Germinal center (tissue), 1 donor: ENCODE results near the gene TIAM2.
"Not testable (repeated sequence)": the region's sequence is repeated elsewhere in the genome, so short reads cannot be mapped to it uniquely, and the experiment has no call there.

ENCODE experiments used
- DNase-seq: peaks from one replicate; pipeline ENCODE4 v3.0.0; 2012; ENCODE audit warnings: mixed read lengths, low spot score

The TIAM2 gene

DNA sequence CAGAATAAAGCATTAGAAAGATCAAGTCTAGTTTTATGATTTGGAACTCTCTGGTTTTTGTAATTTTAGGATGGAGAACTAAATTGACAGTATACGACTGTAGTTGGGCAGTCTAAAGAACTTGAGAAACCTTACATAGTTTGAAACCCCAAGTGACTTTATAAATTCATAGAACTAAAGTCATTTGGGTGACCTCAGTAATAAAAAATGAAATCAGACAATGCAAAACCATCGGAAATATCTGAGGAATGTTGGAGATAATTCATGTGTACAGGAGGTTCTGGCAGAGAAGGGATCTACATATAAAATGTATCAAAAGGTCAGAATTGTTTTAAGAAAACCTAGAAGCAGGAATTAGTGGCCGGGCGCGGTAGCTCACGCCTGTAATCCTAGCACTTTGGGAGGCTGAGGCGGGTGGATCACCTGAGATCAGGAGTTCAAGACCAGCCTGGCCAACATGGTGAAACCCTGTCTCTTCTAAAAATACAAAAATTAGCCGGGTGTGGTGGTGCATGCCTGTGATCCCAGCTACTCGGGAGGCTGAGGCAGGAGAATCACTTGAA, 108.0 kb downstream of the TIAM2 start:
- DNase-seq: not testable (repeated sequence)

DNA sequence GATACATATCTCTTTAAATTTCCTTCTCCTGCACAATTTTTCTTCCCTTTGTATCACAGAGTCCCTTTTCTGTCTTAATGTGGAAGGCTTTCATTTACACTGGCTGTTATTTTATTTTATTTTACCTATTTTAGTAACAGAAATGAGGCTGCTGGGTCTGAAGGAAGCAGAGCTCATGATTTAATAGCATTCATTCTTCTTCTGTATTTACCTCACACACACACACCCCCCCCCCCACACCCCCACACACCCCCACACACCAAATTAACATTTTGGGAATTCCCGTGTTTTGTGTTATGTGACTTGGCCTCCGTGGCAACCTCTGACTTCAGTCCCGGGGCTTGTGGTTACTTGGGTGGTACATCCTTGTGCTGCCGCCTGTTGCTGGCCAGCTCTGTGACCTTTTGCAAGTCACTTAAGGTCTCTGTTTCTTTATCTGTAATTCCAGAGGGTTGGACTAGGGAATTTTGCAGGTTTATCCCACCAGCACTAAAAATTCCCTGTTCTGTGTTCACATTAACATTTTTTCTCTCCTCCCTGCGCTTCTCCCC, 108.8 kb downstream of the TIAM2 start:
- no peak for DNase-seq

DNA sequence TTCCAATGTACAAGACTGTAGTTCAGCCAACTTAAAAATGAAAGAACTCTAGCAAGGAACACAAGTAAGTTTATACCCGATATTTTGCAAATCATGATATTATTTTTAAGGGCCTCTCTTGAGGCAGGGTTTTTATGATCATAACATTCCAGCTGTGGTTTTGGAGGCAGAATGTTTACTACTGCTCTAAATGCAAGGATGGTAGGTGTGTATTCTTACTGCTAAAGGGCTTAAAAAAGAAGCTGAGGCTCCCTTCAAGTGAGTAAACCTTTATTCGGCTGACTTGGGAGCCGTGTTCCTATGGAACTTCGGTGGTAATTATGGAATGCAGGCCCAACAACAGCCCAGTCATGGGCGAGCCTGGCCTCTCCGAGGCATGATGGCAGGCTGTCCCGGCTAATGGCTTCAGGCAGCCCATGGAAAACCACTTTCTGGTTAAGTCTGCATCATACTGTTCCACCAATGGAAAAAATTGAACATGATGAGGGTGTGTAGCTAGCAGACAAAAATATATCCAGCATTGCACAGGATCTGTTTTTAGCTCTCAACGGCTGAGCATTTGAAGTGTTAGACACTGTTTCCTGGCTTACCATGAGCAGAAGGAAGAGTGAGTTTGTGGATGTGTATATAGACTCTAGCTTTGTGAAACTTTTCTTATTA, 111.5 kb downstream of the TIAM2 start:
- DNase-seq: no peak

DNA sequence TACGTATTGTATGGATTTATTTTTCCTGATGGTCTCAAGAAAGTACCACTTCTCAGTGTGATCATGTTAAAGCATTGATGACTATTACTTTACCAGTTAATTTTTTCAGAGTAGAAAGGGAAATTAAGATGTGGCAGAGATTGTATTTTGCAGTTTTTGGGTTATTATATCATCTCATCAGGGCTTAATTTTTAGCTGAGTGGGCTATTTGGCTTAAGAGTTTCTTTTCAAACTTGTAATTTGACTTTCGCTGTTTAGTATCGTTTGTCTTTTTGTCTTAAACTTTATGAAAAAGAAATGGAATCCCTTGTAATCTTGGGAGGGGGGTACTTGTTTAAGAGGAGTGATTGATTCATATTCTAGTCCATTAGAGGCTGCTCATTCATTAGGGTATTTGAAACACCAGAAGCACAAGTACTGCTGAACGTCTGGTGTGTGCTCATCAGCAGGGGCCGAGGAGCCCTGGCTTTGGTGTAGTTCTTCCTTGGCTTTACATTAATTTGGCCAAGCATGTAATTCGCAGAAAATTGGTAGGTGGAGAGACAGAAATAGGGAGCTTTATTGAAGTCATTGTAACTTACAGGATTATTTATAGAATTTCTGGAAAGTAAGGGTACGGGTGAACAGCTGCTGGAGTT, 112.4 kb downstream of the TIAM2 start:
- no peak for DNase-seq

DNA sequence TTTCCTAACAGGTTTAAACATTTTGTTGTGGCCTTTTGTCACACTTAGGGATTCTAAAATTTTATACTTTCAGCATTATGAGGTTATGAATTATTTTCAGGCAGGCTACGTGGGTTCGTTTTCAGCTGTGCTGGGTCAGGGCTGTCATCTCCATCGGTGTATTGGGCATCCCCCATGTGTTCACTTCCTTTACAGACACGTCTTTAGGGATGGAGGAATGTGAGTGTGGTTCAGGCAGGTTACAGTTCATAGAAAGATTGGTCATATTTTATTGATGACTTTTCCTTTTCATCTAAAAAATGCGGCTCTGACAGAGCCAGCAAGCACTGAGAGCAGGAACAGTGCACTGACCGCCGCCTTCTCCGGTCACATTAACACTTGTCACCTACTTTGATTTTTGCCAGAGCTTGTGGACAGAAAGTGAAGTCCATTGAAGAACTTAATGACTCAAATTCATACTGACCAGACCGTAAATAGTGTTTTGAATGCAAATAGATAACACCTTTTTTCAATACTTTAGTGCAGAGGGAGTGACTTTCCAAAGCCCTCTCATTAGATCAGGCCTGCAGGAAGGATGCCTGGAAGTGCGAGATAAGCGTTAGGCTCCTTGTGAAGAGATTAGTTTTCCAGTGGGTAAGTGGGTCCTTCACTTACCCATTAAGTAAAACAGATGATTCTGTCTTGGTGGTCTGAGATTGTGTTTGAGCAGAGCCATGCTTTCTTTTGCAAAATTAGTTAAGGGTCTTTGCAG, 113.1 kb downstream of the TIAM2 start:
- DNase-seq: no peak

DNA sequence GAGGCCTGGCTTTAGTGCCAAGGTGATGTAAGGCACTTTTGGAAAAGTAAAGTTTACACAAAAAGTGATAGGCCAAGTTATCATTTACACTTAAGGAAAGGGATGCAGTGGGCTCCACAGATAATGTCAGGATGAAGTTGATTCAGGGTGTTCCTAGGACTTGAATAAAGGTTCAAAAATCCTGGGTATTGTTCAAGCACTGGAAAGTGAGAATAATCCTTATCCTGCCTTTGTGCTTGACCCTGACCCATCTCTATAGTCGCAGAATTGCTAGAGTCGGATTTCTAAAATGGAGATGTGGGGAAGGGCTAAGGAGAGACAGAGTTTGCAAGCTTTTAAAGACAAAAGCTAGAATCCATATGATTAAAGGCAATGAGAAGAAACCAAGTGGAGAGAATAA, 115.6 kb downstream of the TIAM2 start:
- no peak for DNase-seq

DNA sequence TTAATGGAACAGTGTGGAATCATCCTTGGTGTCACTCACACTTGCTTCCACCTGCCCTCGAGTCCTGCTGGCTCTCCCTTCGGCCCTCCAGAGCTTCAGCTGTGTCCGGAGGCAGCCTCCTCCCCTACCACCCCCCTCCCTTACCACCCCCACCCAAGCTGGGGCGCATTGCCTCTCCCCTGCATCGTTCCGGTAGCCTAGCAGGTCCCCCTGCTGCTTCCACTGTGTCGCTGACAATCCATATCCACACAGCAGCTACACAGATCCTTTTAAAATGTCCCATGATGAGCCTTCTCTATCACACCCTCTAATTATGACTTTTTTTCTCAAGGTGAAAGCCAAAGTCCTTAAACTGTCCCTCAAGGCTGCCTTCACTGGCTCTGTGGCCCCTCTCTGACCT, 117.6 kb downstream of the TIAM2 start:
- DNase-seq: no peak

DNA sequence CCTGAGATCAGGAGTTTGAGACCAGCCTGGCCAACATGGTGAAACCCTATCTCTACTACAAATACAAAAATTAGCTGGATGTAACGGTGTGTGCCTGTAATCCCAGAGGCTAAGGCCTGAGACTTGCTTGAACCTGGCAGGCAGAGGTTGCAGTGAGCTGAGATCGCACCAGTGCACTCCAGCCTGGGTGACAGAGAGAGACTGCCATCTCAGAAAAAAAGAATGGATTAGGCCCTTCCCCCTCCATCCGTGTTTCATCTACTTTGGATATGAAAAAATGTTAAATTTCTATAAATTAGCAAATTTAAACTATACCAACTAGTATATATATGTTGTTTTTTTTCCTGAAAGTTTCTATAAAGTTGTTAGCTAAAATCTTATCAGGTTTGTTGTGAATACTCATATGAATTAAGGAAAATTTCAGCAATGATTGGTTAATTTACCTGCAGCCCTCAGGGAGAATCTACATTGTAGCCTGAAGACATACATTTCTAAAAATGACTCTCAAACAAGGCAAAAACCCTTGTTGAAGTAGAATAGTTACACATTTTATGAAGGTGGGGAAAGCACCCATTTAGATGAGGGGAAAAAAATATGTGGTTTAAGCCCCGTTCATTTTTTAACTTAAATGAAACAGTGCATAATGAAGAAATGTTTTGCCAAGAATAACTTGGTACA, 120.9 kb downstream of the TIAM2 start:
- no peak for DNase-seq

DNA sequence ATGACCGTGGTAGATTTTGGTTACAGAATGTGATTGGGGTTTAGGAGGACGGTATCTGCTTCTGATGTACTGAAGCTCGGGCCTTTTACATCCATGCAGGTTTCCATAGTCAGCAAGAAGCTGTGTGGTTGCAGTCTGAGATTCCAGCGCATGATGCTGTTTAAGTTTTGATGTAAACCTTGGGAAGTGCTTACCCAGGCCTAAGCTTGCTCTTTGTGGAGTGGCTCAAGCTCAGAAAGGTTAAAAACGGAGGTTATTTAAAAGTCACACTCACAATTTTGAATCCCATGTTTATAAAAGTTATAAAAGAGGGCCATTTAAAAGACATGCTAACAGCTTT, 121.4 kb downstream of the TIAM2 start:
- DNase-seq: no peak

DNA sequence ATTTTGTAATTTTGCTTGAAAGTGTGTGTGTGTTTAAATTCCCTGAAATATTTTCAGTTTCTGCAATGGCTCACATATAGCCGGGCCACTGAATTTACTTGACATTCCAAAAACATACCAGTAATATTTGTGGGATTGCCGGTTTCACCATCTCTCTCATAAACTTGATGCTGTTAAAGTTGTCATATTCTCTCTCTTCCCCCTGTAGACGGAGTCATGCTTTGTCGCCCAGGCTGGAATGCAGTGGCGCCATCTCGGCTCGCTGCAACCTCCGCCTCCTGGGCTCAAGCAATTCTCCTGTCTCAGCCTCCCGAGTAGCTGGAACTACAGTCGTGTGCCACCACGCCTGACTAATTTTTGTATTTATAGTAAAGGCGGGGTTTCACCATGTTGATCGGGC, 122.1 kb downstream of the TIAM2 start:
- DNase-seq: no peak

DNA sequence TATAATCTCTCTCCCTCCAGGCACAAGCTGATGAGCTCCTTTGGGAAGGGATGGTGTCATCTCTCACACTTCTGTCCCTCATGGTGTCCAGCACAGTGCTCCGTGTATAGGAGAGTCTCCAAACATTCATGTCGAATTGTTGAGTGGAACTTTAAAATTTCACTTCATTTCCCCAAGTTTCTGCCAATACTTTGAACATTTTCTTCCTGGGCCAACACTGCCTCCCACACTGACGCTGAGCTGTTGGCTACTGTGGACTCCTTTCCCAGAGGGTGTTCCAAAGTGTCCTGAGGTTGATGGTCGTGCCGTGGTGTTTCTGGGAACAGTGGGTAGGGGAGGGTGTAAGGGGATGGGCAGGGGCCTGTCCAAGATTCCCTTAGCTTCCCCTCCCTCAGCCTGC, 122.7 kb downstream of the TIAM2 start:
- no peak for DNase-seq

DNA sequence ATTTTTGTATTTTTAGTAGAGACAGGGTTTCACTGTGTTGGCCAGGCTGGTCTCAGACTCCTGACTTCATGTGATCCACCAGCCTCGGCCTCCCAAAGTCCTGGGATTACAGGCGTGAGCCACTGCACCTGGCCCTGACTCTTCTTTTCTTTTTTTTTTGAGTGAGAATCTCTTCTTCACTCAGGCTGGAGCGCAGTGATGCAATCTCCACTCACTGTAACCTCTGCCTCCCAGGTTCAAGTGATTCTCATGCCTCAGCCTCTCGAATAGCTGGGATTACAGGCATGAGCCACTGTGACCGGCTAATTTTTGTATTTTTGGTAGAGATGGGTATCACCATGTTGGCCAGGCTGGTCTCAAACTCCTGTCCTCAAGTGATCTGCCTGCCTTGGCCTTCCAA, 124.1 kb downstream of the TIAM2 start:
- DNase-seq: not testable (repeated sequence)

DNA sequence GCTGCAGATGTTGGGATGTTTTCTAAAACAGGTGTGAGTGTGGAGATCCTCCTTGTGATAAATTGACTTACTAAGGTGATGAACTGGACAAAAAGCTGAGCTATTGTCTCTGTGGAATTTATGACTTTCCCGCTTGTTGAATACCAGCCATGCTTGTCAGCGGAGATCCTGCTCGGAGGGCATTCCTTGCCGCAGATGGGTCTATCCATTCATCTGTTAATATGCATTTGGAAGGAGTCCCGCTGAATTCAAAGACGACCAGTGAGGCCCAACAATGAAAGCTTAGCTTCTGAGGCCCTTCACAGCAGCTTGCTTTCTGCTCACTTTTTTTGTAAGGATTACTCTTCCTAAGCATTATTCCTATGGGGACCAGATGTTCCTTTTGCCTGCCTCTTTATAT, 124.9 kb downstream of the TIAM2 start:
- no peak for DNase-seq

DNA sequence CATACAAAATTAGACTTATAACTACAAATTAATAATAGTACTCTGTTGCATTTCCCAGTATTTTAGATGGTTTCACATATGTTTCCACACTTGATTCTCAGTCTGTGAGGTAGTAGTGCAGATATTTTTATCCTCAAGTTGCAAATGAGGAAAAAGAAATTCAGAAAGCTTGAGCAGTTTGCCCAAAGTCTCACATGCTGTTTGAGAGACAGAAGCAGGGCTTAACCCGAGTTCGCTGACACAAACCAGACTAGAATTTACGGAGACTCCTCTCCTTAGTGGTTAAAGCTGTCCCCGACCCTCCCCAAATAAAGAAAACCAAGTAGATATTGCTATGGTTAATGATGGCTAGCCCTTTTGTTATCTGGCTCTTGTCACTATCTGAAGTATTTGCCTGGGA, 126.2 kb downstream of the TIAM2 start:
- no peak for DNase-seq

DNA sequence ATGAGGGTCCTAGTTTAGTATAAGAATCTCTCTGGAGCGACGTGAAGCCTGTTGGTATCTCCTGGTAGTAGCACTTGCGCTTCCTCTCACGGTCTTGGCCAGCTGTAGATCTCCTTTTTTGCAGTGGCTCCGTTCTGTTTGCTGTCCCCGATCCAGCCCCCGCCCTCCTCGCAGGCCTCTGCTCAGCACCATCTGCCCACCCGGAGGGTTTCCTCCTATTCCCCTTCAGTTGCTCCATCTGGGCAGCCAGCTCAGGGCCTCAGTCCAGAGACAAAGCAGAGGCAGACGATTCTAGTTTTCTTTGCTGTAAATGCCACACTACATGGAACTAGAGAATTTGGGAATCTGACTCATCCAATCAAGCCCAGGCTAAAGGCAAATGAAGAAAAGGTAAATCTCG, 126.6 kb downstream of the TIAM2 start:
- no peak for DNase-seq

DNA sequence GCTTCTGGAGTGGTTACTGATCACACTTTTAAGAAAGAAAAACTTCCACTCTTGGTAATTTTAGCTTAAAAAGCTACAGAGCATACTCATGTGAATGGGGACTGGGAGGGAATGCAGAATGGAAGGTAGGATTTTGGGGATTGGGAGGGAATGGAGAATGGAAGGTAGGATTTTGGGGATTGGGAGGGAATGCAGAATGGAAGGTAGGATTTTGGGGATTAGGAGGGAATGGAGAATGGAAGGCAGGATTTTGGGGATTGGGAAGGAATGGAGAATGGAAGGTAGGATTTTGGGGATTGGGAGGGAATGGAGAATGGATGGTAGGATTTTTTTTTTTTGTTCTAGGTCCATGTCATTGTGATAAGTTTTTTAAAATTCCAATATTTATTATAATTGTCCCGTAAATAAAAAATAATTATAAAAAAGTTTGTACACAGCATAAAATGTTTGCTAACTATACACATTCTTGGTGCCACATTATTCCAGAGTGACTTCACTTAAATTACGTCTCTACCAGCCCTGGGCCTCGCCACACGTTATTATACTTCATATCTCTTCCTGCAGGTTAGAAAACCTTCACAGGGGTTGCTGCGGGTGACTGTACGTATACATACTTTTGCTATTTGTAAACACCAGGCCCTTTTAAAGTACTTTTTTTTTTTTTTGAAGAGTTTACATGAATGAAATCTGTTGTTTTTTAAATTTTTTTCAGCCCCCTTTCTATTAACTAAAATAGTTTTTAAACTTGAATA, 127.3 kb downstream of the TIAM2 start:
- no peak for DNase-seq

DNA sequence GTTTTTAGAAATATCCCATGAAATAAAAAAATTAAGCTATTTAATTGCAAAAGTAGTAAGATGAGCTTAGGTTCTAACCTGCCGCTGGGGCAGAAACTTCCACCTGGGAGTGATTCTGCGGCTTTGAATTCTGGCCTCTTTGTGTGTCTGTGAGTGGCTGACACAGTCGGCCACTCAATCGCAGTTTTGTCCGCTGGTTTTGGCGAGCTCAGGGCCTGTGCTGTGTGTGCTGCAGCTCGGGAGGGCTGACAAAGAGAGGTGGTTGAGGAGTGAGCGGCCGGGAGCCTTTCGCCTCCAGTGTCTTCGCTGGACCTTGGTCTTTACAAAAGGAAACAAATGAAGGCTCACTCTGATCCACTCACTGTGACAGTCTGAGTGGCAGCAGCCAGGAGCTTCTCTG, 128.4 kb downstream of the TIAM2 start:
- DNase-seq: no peak

DNA sequence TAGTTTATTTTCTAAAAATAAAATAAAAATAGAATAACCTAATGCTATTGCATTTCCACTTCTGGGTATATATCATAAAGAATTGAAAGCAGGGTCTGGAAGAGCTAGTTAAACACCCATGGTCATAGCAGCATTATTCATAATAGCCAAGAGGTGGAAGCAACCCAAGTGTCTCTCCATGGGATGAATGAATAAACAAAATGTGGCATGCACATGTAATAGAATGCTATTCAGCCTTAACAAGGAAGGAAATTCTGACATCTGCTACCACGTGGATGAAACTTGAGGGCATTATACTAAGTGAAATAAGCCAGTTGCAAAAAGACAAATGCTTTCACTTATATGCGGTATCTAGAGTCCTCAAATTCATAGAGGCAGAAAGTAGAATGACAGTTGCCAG, 130.8 kb downstream of the TIAM2 start:
- DNase-seq: no peak

DNA sequence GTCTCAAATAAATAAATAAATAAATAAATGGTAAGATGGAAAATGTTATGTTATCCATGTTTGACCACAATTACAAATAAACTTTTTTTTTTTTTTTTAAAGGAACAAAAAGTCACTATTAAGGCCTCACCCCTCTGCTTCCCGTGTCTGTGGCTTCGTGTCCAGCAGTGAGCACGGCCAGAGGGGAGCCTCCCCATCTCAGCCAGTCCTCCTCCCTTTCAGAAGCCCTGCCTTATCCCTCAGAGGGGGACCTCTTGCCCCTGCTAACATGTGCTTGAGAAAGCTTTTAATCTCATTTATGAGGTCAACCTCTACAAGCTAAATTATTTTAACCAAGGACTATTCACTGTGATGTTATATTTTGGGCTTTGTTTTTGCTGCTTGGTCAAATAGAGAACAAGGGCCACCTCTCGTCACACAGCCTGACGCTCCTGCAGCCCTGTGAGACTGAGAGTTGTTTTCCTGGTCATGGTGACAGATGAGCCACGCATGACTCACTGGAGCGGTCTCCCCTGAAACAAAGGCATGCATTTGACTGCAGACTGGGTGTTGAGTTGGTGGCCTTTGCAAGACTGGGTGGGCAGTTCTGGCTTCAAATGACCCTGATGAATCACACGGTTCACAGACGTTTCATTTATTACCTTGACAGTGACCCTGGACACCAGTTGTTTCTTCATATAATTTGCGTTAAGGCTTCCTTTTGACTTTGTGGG, 131.8 kb downstream of the TIAM2 start:
- no peak for DNase-seq

DNA sequence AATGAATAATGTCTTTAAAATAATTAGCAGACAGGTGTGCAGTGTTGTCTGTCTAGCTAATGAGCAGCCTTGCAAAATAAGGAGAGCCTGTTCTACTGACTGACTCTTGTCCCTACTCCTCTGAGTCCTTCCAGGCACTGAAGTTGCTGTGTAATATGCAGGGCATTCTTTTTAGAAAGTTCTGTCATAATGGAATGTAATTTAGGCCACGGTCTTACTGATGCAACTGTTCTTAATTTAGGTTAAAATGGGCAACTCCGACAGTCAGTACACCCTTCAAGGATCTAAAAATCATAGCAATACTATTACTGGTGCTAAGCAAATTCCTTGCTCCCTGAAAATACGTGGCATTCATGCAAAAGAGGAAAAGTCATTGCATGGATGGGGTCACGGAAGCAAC, 133.9 kb downstream of the TIAM2 start:
- DNase-seq: no peak

DNA sequence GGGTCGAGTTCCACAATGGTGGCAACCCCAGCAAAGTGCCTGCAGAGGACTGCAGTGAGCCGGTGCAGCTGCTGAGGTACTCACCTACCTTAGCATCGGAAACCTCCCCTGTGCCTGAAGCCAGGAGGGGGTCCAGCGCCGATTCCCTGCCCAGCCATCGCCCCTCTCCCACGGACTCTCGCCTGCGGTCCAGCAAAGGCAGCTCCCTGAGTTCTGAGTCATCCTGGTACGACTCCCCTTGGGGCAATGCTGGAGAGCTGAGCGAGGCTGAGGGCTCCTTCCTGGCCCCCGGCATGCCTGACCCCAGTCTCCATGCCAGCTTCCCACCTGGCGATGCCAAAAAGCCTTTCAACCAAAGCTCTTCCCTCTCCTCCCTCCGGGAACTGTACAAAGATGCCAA, 134.6 kb downstream of the TIAM2 start:
- DNase-seq: no peak
